ENCODE data around the gene A4GALT.

Gene A4GALT

DNA sequence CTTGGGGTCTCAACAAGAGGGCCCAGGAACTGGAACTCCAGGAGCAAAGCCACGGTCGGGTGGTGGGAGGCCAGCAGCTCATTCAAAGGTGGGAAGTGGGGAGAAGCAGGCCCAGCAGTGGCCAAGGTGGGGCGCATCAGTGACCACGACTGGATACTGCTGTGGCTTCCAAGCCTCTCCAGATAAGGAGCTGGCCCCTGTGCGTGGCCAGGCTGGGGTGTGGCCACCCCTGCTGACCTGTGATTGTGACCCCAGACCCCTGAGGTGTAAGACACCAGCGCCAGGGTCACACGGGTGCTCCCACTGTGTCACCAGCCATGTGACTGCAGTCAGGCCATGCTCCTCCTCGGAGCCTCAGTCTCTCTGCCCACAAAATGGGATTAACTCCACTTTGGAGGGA lies 20.3 kb downstream of the A4GALT start:
- no peak for DNase-seq

DNA sequence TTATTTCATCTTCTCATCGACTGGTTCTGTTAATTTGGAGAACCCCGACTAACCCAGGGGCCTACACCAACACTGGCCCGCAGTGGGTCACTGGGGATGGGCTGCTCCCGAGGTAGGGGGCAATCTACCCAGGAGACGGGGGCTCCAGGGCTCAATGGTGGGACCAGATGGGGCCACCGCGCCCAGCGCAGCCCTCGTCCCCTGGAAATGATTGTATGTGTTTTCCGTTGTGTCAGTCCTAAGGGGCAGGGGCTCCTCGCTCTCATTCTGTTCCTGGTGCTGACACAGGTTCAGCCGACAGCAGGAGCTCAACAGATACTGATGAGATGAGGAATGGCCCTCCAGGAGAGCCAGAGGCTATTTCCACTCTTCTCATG lies 20.7 kb downstream of the A4GALT start:
- no peak for DNase-seq

DNA sequence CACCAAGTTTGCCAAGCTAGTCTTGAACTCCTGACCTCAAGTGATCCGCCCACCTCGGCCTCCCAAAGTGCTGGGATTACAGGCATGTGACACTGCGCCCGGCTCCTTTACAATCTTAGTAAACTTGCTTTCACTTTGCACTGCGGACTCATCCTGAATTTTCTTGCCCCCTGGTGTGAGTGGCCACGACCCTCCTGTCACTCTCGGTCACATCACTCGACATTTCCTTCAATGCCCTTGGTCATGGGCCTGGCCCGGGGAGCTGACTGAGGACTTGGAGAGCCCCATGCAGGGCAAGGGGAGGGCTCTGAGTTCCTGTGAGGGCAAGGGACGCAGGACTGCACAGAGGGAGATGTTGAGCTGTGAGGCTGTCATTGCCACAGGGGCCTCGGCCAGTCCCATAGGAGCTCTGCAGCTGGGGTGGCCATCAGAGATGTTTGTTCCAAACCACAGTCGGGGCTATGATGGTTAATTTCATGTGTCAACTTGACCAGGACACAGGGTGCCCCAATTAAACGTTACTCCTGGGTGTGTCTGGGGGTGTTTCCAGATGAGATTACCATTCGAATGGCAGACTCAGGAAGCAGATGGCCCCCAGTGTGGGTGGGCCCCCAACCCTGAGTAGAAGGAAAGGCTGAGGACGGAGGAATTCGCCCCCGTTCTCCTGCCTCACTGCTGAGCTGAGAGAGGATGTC lies 21.2 kb downstream of the A4GALT start:
- no peak for DNase-seq

DNA sequence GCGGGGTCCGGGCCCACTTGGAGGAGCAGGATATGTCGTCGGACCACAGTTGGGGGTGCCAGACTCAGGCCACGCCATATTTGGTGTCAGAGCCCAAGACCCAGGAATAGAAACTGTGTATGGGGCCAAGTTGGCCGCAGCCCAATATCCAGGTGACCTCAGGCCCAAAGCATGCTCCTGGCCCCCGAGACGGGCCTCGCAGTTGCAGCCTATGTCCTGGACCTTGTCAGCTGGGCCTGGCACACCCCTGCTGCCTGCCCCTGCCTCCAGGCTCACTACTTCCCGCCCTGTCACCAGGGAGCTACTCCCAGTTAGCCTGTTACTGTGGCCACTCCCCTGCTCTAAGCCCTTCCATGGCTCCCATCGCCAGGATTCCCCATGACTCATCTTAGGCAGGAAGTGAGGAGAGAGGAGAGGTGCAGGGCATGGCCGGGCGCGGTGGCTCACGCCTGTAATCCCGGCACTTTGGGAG lies 23.1 kb downstream of the A4GALT start:
- DNase-seq, result no peak

DNA sequence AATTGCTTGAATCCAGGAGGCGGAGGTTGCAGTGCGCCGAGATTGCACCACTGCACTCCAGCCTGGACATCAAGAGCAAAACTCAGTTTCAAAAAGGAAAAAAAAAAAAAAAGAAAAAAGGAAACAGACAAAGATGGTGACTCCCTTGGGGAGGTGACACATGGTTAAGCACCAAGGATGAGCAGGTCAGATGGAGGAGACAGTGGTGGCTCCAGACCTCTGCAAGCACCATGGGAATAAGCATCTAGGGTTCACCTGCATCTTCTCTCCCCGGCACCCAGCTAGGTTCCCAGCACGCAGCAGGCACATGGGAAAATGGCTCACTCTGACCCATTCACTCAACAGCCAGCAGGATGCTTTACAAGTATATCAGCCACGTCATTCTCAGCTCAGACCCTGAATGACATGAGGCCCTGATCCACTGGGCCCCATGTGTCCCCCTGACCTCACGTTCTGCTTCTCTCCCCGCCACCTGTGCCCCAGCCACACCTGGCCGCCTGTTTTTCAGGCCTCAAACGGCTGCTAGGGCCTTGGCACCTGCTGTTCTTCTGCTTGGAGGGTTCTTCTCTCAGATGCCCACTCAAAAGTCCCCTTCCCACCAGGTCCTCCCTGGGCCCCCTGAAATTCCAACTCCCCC lies 24.2 kb downstream of the A4GALT start:
- no peak for DNase-seq

DNA sequence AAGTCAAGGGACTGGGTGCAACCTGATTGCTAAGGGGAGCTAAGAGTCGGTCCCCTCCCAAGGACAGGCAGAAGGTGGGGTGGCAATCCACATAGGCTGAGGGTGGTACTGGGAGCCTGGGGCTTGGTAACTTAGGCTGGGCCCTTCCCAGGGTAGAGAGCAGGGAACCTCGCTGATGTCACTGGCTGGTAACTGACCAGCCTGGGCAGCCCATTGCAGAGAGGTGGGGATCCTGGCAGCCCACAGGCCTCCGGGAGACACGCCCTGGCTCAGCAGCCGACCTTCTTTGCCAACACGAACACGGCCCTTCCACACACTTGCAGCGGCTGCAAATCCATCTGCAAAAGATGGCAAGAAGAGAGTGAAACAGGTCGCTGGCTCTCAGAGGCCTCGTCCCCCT lies 25.4 kb downstream of the A4GALT start:
- no peak for DNase-seq

DNA sequence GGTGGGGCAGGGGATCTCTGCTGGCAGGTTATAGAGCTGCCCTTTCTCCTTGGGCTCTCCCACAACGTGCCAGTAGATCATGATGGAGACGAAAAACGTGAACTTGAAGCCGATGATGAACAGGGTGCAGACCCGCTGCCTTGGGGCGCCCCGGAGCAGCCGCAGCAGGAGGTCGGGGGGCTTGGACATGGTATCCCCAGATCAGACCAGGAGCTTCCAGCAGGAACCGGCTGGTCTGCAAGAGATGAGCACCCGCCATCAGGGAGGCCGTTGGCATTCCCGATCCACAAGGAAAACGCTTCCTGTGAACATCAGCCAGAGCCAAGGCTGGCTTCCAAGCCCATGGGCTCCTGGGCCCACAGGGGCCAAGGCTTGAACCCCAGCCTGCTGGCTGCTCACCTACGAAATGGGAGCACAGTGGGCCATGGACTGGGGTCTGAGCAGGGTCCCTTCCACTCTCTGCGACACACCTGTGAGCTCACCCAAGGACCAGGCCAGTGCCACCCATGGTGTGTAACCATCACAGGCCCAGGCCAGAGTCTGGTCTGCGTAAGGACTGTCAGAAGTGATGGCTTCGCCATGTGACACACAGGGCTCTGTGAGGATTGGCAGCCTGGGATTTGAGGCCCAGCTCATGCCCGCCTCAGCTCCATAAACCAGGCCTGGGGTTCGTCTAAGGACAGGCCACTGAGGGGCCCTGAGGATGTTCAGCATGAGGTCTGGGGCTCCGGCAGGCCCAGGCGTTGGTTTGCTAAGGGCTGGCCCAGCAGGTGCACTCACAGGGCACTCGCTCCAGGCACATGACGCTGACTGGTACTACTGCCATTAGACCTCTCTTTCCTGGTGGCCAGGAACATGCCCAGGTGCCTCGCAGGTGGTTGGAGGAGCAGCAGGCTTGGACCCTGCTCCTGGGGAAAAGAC lies 26.6 kb downstream of the A4GALT start:
- no peak for DNase-seq

DNA sequence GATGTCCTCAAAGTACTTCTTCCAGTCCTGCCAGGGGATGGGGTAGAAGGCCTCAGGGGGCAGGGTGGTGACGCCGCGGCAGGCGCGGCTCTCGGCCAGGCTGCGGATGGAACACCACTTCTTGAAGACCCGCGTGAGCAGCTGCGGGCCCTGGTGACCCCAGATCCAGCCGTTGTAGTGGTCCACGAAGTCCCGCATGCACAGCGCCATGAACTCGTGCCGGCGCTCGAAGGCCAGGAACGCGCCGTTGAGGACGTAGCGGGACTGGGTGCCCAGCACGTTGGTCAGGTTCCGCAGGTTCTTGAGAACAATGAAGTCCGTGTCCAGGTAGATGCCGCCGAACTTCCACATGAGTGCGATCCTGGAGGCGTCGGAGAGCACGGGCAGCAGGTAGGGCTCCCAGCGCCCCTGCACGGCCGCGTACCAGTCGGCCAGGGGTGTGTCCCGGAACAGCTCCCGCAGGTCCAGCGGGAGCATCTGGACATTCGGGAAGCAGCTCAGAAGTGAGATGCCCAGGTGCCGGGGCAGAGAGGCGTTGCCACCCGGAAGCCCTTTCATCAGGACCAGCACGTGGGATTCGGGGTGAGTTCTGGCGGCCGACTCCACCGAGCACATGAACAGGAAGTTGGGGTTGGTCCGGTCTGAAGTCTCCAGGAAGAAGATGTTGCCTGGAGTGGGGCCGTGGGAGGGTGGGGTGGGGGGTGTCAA lies 27.5 kb downstream of the A4GALT start:
- DNase-seq, result no peak

DNA sequence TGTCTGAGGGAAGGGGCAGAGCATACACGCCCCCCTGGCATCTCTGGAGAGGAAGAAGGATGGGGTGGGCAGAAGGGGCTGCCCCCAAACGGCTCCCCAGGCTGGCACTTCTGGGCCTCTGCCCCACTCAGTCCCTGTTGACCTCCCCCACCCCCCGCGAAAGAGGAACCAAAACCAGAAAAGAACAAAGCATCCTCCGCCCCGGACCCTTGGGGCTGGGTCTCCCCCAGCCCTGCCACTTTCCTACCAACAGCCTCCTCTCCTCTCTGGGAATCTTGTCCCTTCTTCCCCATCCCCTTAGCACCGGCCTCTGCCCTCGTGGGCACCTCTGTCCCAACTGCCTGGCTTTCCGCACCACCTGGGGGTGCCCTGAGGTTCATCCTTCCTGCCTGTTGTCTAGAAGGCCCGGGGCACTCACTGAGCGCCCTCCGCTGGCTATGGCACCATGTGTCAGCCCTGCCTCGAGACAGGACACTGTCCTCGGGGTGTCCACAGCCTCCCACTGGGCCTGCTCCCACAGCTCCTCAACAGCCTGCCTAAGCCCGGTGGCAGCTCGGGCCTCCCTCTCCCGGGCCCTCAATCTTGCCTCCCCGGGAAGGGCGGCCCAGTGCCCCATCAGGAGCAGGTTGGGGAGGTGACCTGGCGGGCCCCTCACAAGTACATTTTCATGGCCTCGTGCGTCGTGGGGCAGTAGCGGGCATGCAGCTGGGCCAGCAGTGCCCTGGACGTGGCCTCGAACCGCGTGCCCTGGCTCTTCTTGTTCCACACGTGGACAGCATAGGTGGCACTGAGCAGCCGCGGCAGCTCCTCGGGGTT lies 28.2 kb downstream of the A4GALT start:
- DNase-seq, result no peak

DNA sequence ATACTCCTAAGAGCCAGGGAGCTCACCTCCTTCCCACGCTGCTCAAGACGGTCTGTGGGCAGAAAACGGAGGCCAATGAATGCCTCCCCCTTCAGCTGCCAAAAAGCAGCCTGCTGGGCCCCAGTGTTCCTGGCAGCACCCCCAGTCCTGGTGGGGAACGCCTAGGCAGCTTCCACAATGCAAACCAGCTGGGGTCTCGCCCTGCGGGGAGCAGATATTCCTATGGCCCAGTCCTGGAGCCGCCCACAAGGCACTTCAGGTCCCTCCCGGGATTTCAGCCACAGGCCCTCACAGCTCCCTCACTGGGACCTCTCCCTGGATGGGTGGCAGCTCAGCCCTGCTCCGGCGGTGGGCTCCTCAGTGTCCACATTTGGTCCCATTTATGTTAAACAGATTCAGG lies 29.2 kb downstream of the A4GALT start:
- DNase-seq, result no peak

DNA sequence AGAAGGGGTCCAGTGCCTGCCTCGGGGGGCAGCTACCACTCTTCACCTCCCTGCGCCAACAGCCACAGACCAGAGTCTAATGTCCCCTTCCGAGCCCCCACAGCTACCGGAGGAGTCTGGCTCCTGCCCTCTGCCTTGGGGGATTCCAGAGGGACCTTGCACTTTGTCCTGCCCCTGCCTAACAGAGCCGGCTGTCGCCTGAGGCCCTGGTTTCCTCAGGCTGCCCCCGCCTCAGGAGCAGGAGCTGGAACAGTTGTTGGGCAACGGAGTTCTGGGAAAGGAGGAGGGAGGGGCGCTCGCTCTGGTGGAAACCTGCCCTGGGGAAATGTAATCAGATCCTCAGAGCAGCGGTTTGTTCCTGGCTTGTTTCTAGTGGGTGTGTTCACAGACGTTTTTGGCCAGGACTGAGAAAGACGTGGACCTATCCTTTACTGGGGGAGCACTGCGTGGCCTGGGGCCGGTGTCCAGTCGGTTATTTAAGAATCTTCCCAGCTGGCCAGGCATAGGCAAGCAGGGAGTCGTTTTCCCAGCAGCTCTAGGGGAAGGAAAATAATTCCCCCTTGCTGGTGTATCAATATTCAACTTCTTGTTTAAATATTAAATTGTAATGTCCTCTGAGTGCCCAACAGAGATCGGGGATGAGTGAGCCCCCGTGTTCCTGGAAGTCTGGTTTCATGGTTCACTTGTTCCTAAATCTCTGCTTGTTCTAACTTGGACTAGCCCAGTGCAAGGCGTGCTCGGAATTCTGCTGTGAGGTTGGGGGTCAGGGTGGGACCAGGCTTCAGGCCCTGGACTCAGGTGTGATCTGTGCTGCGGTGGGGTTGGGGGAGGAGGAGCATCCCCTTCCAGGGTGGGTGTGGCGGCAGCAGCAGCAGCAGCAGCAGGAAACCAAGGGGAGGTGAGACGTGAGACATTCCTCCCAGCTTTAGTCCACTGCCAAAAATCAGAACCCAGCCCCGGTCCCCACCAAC lies 32.1 kb downstream of the A4GALT start:
- no peak for DNase-seq

DNA sequence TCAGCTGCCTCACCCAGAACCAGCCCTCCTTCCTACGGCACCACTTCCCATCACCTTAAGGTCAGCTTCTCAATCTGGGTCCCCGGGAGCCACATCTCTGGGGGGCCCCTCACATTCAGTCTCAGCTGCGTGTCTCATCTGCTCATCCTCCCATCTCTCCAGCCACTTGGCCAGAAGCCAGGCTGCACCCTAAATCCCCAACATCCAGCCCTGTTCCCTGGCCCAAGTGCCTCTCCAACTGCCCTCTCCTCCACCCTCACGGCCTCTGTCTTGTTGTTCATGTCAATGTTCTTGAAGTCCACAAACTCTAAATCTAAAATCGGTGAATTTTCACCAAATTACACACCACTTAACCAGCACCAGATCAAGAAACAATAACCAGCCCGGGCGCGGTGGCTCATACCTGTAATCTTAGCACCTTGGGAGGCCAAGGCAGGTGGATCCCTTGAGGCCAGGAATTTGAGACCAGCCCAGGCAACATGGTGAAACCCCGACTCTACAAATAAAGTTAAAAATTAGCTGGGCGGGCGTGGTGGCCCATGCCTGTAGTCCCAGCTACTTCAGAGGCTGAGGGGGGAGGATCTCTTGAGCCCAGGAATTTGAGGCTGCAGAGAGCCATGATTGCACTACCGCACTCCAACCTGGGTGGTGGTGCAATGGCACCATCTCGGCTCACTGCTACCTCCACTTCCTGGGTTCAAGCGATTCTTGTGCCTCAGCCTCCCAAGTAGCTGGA lies 33.7 kb downstream of the A4GALT start:
- DNase-seq, result no peak

DNA sequence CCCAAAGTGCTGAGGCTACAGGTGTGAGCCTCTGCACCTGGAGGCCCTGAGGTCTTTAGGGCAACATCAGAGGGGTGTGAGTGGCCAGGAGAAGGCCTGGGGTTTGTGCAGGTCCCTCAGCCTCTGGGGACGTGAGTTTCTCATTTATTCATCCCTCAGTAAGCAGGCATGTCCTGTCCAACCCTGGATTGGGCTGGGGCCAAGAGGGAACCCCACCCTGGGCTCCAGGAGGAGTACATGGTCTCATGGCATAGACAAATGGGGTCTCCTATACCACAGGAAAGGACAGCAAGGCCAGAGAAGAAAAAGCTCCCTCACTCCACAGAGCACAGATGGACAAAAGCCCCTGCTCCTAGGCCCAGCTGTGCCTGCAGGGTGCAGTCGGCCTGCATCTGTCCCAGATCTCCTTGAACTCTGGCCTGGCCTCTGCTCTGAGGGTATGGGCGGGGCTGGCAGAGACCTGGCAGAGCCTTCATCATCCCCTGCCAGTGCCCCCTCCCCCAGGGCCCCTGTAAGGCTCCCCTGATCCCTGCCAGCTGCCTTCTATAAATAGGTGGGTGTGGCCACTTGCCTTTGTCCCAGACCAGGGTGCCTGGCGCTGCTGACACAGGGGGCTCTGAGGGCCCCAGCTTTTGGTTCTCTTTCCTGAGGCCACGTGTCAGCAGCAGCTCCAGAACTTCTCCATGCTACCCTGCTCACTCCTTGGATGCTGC lies 34.6 kb downstream of the A4GALT start:
- DNase-seq, result no peak

DNA sequence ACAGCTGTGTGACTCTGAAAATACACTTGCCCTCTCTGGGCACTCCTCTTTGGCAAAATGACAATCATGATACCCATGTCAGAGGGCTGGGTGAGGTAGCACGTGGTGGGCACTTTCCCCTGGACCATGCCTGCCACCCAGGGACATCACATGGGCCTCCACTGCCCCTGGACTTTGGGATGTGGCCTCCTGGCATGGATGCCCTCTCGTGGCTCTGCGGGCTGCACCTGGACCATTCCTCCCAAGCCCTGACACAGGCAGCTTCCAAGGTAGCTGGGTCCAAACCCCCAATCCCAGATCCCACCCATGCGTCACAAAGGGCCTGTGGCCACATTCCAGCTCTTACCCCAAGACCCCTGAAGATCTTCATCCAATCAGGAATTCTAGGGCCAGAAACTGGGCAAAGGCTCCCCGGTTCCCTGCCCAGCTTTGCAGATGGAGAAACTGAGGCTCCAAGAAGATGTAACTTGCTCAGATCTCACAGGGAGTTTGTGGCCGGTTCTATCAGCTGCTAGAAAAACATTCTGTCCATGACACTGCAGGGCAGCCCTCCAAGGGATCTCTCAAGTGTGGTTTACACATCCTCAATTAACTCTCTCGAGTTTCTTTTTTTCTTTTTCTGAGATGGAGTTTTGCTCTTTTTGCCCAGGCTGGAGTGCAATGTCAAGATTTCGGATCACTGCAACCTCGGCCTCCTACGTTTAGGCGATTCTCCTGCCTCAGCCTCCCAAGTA lies 36.0 kb downstream of the A4GALT start:
- DNase-seq, result no peak

DNA sequence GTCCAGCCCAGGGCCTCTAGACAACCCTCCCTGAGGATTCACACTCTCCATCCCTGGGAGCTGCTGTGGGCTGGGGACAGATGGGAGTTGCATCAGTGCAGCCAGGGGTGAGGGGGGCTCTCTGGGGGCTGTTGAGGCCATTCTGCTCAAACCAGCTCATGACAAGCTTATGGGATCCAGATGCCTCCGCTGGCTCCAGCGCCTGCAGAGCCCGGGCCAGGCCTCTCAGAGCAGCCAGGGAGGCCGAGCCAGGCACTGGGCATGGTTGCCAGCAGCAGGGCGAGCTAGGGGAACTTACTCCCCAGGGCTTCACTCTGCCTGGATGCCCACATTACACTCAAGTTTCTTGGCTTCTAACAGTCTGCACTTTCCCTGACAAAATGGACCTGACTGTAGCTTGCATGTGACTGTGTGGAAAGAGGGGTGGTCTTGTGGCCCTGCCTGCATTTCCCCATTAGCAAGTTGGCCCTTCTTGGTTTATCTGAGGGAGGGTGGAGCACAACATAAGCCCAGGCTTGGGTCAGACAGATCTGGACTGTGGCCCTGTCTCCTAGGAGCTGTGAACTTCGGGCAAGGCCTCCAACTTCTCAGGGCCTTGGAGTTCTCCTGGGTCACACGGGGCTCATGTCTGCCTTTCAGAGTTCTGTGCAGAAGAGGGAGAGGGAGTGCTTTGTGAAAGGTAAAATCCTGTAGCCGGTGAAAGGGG lies 36.9 kb downstream of the A4GALT start:
- no peak for DNase-seq

DNA sequence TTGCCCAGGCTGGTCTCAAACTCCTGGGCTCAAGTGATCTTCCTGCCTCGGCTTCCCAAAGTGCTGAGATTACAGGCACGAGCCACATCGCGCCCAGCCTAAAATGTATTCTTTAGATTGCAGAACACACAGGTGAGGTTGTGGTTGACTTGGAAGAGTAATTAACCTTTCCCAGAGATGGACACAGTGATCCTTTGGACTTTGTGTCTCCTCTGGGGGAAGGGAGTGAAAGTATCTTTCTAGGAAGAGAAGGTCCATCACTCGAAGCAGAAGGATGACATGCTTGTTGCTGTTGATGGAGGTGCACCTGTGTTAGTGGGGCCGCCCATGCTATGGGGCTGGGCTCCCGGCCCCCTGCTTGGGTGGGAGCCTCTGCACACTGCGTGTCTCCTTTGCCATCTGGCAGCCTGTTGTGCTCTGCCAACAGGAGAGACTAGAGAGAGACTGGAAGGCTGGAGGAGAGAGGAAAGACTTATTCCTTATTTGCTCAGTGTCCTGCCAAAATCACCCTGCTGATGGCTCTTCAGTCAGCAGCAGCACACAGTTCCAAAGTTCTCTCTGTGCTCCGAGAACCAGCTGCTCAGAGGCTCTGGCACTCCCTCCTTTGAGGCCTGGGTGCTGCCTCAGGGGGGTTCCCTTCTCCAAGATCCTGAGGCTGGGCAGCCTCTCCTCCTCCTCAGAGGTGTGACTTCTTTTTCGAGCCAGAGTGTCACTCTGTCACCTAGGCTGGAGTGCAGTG lies 38.4 kb downstream of the A4GALT start:
- DNase-seq, result no peak

DNA sequence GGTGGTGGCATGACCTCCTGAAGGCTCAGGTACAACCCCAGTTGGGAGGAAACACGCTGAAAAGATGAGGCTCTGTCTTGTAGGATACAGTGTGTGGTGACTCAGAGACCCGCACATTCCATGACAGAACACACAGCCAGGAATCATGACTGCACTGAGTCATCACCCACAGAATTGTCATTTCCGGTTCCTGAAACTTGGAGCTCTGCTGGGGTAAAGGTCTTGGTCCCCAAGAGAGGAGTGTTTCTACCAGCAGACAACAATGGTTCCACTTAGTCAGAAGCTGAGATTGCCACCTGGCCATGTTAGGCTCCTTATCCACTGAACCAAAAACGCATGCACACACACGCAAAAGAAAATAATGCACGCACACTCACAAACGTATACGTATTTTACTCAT lies 40.0 kb downstream of the A4GALT start:
- DNase-seq, result no peak
